K562 (cell line): ENCODE results near the gene NFYC. TPM values are rescaled to one million over a fixed set of nuclear protein-coding genes. Genes with fewer than 3 reads are reported as not detected.
A peak's percentile ranks its signal among the peaks of the same experiment; 100 is the strongest.

ENCODE experiments used
- ATAC-seq: fragments of 200-7000 bp; cut with Tn5 transposase; 3 replicates; pipeline ENCODE4 v1.9.1; 2020; ENCODE audit warnings: moderate library complexity
- Bru-seq: library from RNA; stranded (reverse); fragments of 400-500 nt; gene quantifications from one replicate; lab custom pipeline; 2021; lab: Mats Ljungman, UMichigan
- BruChase-seq, 2 experiments: library from RNA; stranded (reverse); fragments of 400-500 nt; gene quantifications; one replicate each; lab custom pipeline; 2021; lab: Mats Ljungman, UMichigan
- BruUV-seq: library from RNA; stranded (reverse); fragments of 400-500 nt; replicated peaks from 2 replicates; lab custom pipeline; 2021; lab: Mats Ljungman, UMichigan
- CTCF ChIA-PET: fragments of 300-600 bp; formaldehyde crosslinking; extraction: SDS; loops from one replicate; lab custom pipeline; 2021; ENCODE audit warnings: low intra/inter-chr PET ratio; lab: Yijun Ruan, JAX
- POLR2A ChIA-PET: fragments of 300-600, 350-650 bp; sonication (Branson Sonifier 250); formaldehyde crosslinking; extraction: SDS; loops from one replicate; lab custom pipeline; 2021; ENCODE audit warnings: antibody characterized with exemption, inconsistent platforms; lab: Yijun Ruan, JAX
- DNase-seq, 4 experiments: peaks; one replicate each; pipeline versions ENCODE4 v3.0.0 to v3.0.0-alpha.2; 2011 to 2018; ENCODE audit warnings: low spot score in 3 of 4, mixed read lengths in 3 of 4; ENCODE audit errors: extremely low read depth in 1 of 4
- FAIRE-seq: peaks from 2 replicates; lab custom pipeline; 2011; peaks lifted over from hg19 to GRCh38; lab: Jason Lieb, UNC
- H2AFZ ChIP-seq: 2 replicates; pipeline ENCODE4 v1.6.0; 2011; ENCODE audit warnings: low read depth, low read length, control low read depth, inconsistent platforms
- H3K27ac ChIP-seq: fragments of 200-600 bp; 3 replicates; pipeline ENCODE4 v1.8.0; 2011; ENCODE audit warnings: low read depth, mild to moderate bottlenecking, control low read depth, inconsistent platforms, low read length, moderate library complexity, mixed read lengths; ENCODE audit errors: extremely low read depth
- H3K27me3 ChIP-seq, 2 experiments: fragments of 300-600 bp in 1 of 2; 2 replicates in 1 of 2; 3 replicates in 1 of 2; pipeline versions ENCODE4 v1.6.0 to v1.8.0; 2011; ENCODE audit warnings: inconsistent platforms in 2 of 2, low read length in 2 of 2, mild to moderate bottlenecking in 1 of 2, mixed read lengths in 1 of 2, moderate library complexity in 1 of 2; ENCODE audit not compliant: control insufficient read depth in 2 of 2, insufficient read depth in 2 of 2
- H3K36me3 ChIP-seq: fragments of 300-600 bp; 3 replicates; pipeline ENCODE4 v1.8.0; 2011; ENCODE audit warnings: mild to moderate bottlenecking, low read length, inconsistent platforms; ENCODE audit not compliant: control insufficient read depth, insufficient read depth
- H3K4me1 ChIP-seq, 2 experiments: fragments of 200-600 bp in 1 of 2; replicated peaks in 1 of 2; 2 replicates in 1 of 2; 3 replicates in 1 of 2; pipeline versions ENCODE4 v1.5.1 to v1.8.0; 2011; ENCODE audit warnings: inconsistent platforms in 2 of 2, low read length in 2 of 2, mild to moderate bottlenecking in 1 of 2, mixed read lengths in 1 of 2, moderate library complexity in 1 of 2; ENCODE audit not compliant: control insufficient read depth in 2 of 2, insufficient read depth in 2 of 2
- H3K4me2 ChIP-seq: 2 replicates; pipeline ENCODE4 v1.6.1; 2011; ENCODE audit warnings: low read length, control low read depth, inconsistent platforms, mixed read lengths; ENCODE audit not compliant: insufficient read depth
- H3K4me3 ChIP-seq: fragments of 200-600 bp; sonication (generic), shearing (Covaris generic); 2 replicates; pipeline ENCODE4 v1.5.1; 2016; ENCODE audit warnings: control low read depth, inconsistent platforms
- H3K79me2 ChIP-seq: fragments of 200-600 bp; 3 replicates; pipeline ENCODE4 v1.8.0; 2011; ENCODE audit warnings: low read length, inconsistent platforms; ENCODE audit not compliant: control insufficient read depth, insufficient read depth
- H3K9ac ChIP-seq, 2 experiments: 2 replicates each; pipeline versions ENCODE4 v1.6.0 to v1.6.1; 2011; ENCODE audit warnings: low read depth in 2 of 2, low read length in 2 of 2, control low read depth in 1 of 2, inconsistent platforms in 1 of 2, mild to moderate bottlenecking in 1 of 2, mixed read lengths in 1 of 2; ENCODE audit not compliant: insufficient read depth in 1 of 2
- H3K9me1 ChIP-seq: one replicate; pipeline ENCODE4 v1.6.0; 2011; ENCODE audit warnings: inconsistent platforms, mild to moderate bottlenecking, low read length, moderate library complexity; ENCODE audit not compliant: control insufficient read depth, insufficient read depth
- H3K9me3 ChIP-seq: replicated peaks from 2 replicates; pipeline ENCODE4 v1.5.1; 2011; ENCODE audit warnings: low read depth, low read length, inconsistent platforms; ENCODE audit not compliant: control insufficient read depth, insufficient read depth
- H4K20me1 ChIP-seq: replicated peaks from 2 replicates; pipeline ENCODE4 v1.6.1; 2011; ENCODE audit warnings: low read length, inconsistent platforms, mixed read lengths; ENCODE audit not compliant: control insufficient read depth, insufficient read depth
- CREBBP ChIP-seq: IDR thresholded peaks from one replicate; pipeline ENCODE4 v1.6.1; 2012; ENCODE audit warnings: low read depth, mild to moderate bottlenecking, control low read depth, inconsistent platforms, low read length
- CTCF ChIP-seq, 3 experiments: IDR thresholded peaks in 2 of 3; conservative IDR thresholded peaks in 1 of 3; 2 replicates each; pipeline ENCODE4 v1.5.1; 2011 to 2012; ENCODE audit warnings: low read length in 3 of 3, mild to moderate bottlenecking in 3 of 3, control low read depth in 2 of 3, improper control_type of control experiment in 1 of 3, inconsistent platforms in 1 of 3, low read depth in 1 of 3, mixed read lengths in 1 of 3, moderate library complexity in 1 of 3; ENCODE audit not compliant: insufficient read depth in 2 of 3
- KLF13 ChIP-seq: fragments of 450-650 bp; IDR thresholded peaks from 2 replicates; pipeline ENCODE4 v1.6.1; 2016; ENCODE audit warnings: missing genetic modification characterization, low read depth, mild to moderate bottlenecking, missing compliant biosample characterization, moderate library complexity, borderline replicate concordance
- MAX ChIP-seq: sonication (generic); formaldehyde crosslinking; IDR thresholded peaks from 2 replicates; pipeline ENCODE4 v1.9.0; 2022; ENCODE audit warnings: mild to moderate bottlenecking, missing genetic modification reagents
- MLX ChIP-seq, 2 experiments: fragments of 450-650 bp in 1 of 2; sonication (generic) in 1 of 2; formaldehyde crosslinking; conservative IDR thresholded peaks; 2 replicates each; pipeline versions ENCODE4 v1.4.0 to v1.8.1; 2020 to 2022; ENCODE audit warnings: mild to moderate bottlenecking in 1 of 2, missing genetic modification reagents in 1 of 2
- NBN ChIP-seq: fragments of 450-650 bp; IDR thresholded peaks from 2 replicates; pipeline ENCODE4 v1.6.1; 2016; ENCODE audit warnings: low read depth, mild to moderate bottlenecking
- NCOA1 ChIP-seq: fragments of 450-650 bp; IDR thresholded peaks from 2 replicates; pipeline ENCODE4 v1.6.1; 2016; ENCODE audit warnings: low read depth
- ZNF740 ChIP-seq, 3 experiments: fragments of 200-800 bp in 1 of 3; sonication (Bioruptor generic) in 1 of 3; sonication (generic) in 1 of 3; formaldehyde crosslinking in 1 of 3; IDR thresholded peaks; 2 replicates each; pipeline versions ENCODE4 v1.6.1 to v1.8.0; 2016 to 2022; ENCODE audit warnings: mild to moderate bottlenecking in 2 of 3, missing compliant biosample characterization in 2 of 3, missing genetic modification characterization in 2 of 3, missing genetic modification reagents in 1 of 3
- WGBS: fragments of 100-300 bp; shearing (Covaris generic); methylation state at CpG from one replicate; pipeline ENCODE4 v1.1.6; 2016; ENCODE audit warnings: low coverage, mixed read lengths; ENCODE audit not compliant: insufficient coverage; ENCODE audit errors: missing lambda C conversion rate; 5-methylcytosine and 5-hydroxymethylcytosine counted together
- in situ Hi-C: fragments of 300-500 bp; cut with MboI; formaldehyde crosslinking; loops from 4 replicates; pipeline ENCODE4 v1.15.0; 2018; ENCODE audit warnings: inconsistent platforms, mixed read lengths
- intact Hi-C: fragments of 100-400 bp; cut with micrococcal nuclease; formaldehyde crosslinking; loops from 2 replicates; pipeline ENCODE4 v1.14.2; 2022
- long read RNA-seq, 3 experiments: library from polyadenylated mRNA in 2 of 3; library from RNA in 1 of 3; unstranded in 2 of 3; stranded (forward) in 1 of 3; transcript quantifications; one replicate each; pipeline ENCODE4 v2.0.0, GENCODE V29; 2019 to 2022
- polyA minus RNA-seq, 3 experiments: library from RNA; depleted of rRNA, polyadenylated mRNA; stranded (reverse); fragments of >200 nt; gene quantifications; 2 replicates each; pipeline ENCODE4 v1.2.3, GENCODE V29; 2011
- polyA plus RNA-seq, 8 experiments: library from polyadenylated mRNA; depleted of rRNA in 4 of 8; stranded (reverse) in 5 of 8; unstranded in 3 of 8; fragments of >200 nt; fragmentation: Nextera tagmentation in 2 of 8; fragmentation: Illumina TruSeq in 1 of 8; extraction: Ambion mirVana in 2 of 8; extraction: Trizol in 1 of 8; gene quantifications; 2 replicates each; pipeline versions ENCODE4 v1.2.1 to v1.2.3, GENCODE V29; 2011 to 2014; ENCODE audit warnings: inconsistent platforms in 1 of 8, missing spikeins in 1 of 8
- total RNA-seq, 7 experiments: library from RNA; depleted of rRNA in 6 of 7; stranded (reverse); fragments of >200 nt in 6 of 7; fragmentation: Illumina TruSeq in 2 of 7; extraction: Trizol in 2 of 7; gene quantifications; 2 replicates each; pipeline versions ENCODE4 v1.2.1 to v1.2.3, GENCODE V29; 2011 to 2021; ENCODE audit warnings: low replicate concordance in 1 of 7

Gene NFYC
- total RNA-seq (2011; cell fraction: chromatin; rRNA removed; ENCODE audit: low replicate concordance), result 51.1 and 58.3 TPM in 2 replicates
- total RNA-seq (2011; cell fraction: nucleolus; rRNA removed), result 43.8 and 43.9 TPM in 2 replicates
- total RNA-seq (2011; cell fraction: nucleoplasm; rRNA removed), result 49.1 and 60.1 TPM in 2 replicates
- total RNA-seq (2014; rRNA removed) (41.1 and 44.2 TPM in 2 replicates), total RNA-seq (2014; rRNA removed; fragmentation: Illumina TruSeq; extraction: Trizol) (22.7 and 26.4 TPM in 2 replicates), total RNA-seq (2015; rRNA removed; fragmentation: Illumina TruSeq; extraction: Trizol) (31.2 and 31.4 TPM in 2 replicates), total RNA-seq (2021) (53.9 and 59.8 TPM in 2 replicates), polyA plus RNA-seq (2011; rRNA removed) (47.2 and 65.6 TPM in 2 replicates), polyA plus RNA-seq (2014; fragmentation: Illumina TruSeq; extraction: Trizol) (56.2 and 65.1 TPM in 2 replicates), polyA plus RNA-seq (2014; fragmentation: Nextera tagmentation; extraction: Ambion mirVana) (1 to 10 TPM; 4.8 to 7.2 TPM), polyA plus RNA-seq (2014; rRNA removed) (51.3 and 57.7 TPM in 2 replicates), polyA minus RNA-seq (2011; rRNA and poly(A)+ RNA removed) (45.7 and 65.0 TPM in 2 replicates), Bru-seq, nascent RNA (percentile 82 among the genes with signal in this experiment), BruChase-seq, experiment 1, labeled RNA remaining after a 2-hour chase (percentile 79 among the genes with signal in this experiment), BruChase-seq, experiment 2, labeled RNA remaining after a 6-hour chase (percentile 72 among the genes with signal in this experiment)
- polyA plus RNA-seq (2011; cell fraction: cytosol; rRNA removed), result 78.9 and 120 TPM in 2 replicates
- 72.3 and 83.1 TPM in 2 replicates for polyA plus RNA-seq (2011; cell fraction: nucleus; rRNA removed)
- polyA plus RNA-seq (2012), result 52.9 and 79.3 TPM in 2 replicates
- polyA minus RNA-seq (2011; cell fraction: cytosol; rRNA and poly(A)+ RNA removed), result 38.9 and 49.7 TPM in 2 replicates
- 34.9 and 50.8 TPM in 2 replicates for polyA minus RNA-seq (2011; cell fraction: nucleus; rRNA and poly(A)+ RNA removed)
- long read RNA-seq, experiment 1, transcript NFYC-213 (10 exons, 1,950 nt), result major isoform, 122 of 250 reads
- long read RNA-seq, experiment 1, transcript NFYC-210 (11 exons, 1,536 nt), result minor isoform, 13 of 250 reads
- long read RNA-seq, experiment 1, transcript NFYC-215 (10 exons, 1,911 nt), result minor isoform, 9 of 250 reads
- long read RNA-seq, experiment 1, partial matches to known transcripts, result 27 of 250 reads
- long read RNA-seq, experiment 1, other reads (novel, unspliced or antisense), result 76 of 250 reads
- long read RNA-seq, experiment 2, transcript NFYC-213 (10 exons, 1,950 nt), result major isoform, 17 of 55 reads
- long read RNA-seq, experiment 2, partial matches to known transcripts, result 4 of 55 reads
- long read RNA-seq, experiment 2, other reads (novel, unspliced or antisense), result 29 of 55 reads
- long read RNA-seq, experiment 3, transcript NFYC-213 (10 exons, 1,950 nt), result major isoform, 37 of 73 reads
- long read RNA-seq, experiment 3, partial matches to known transcripts, result 4 of 73 reads
- long read RNA-seq, experiment 3, other reads (novel, unspliced or antisense), result 25 of 73 reads

- intact Hi-C loops (no loop called here), in situ Hi-C loops (no loop called here)
- H3K9me3 ChIP-seq, result no peaks in the 10 kb centered on the region
- no peaks in the 10 kb centered on the region for H3K27me3 ChIP-seq
- peaks cover 16% of the 10 kb centered on the region for H3K36me3 ChIP-seq
- H3K79me2 ChIP-seq, result peaks cover 80% of the 10 kb centered on the region
- BruUV-seq, result no TSS peak
- ATAC-seq, result peak; percentile 94
- H2AFZ ChIP-seq, result peak within 1 kb of the TSS; percentile 88
- peak within 1 kb of the TSS; percentile 100 for H3K27ac ChIP-seq
- WGBS, result under 1% methylated on average over 83 of the region's 84 CpGs
- H3K4me1 ChIP-seq, result peaks cover 8 to 27% of the 10 kb centered on the region in 2 experiments
- DNase-seq, result peak; percentile 99 to 100 (median 99)
- ChIA-PET CTCF (no interaction called here), POLR2A (interaction anchor here (0.6 to 11.9 kb wide), 41 partner anchors 9 to 650 kb away, joined by 3 to 212 read pairs (median 3); partner anchors contain the start of gene ZNF684)
- peak within 1 kb of the TSS; percentile 100 for H3K4me2 ChIP-seq
- peaks cover 6% of the 10 kb centered on the region for H3K9me1 ChIP-seq
- FAIRE-seq, result peak; percentile 96
- peak within 1 kb of the TSS; percentile 76 for H3K4me3 ChIP-seq
- no peaks in the 10 kb centered on the region for H4K20me1 ChIP-seq
- H3K9ac ChIP-seq, result peak within 1 kb of the TSS; percentile 98 to 99
- TF ChIP-seq ZNF740 (CRISPR knock-in tag; IDR thresholded peaks at IDR 0.05), result peak; percentile 78
- peak in 1 of 2 experiments; percentile 76; a peak in 1 of 4 replicates for TF ChIP-seq ZNF740 (tag; IDR thresholded peaks at IDR 0.05)
- TF ChIP-seq KLF13 (tag), result peak; percentile 85; the same call in 1 of the 2 replicates
- TF ChIP-seq MLX (CRISPR knock-in tag; conservative IDR thresholded peaks at IDR 0.05), result peak; percentile 80 to 82; a peak in 2 of 4 replicates
- TF ChIP-seq CREBBP, result no peak
- TF ChIP-seq MAX, result peak; percentile 92
- TF ChIP-seq NCOA1, result peak; percentile 65; the same call in 1 of the 2 replicates
- peak in 2 of 3 experiments; percentile 8 to 11; a peak in 2 of 6 replicates for TF ChIP-seq CTCF (IDR thresholded peaks at IDR 0.05 in 2 of 3, conservative IDR thresholded peaks at IDR 0.05 in 1 of 3; ENCODE audit: insufficient read depth in 2 of 3, low read depth in 1 of 3, low read length in 3 of 3)
- TF ChIP-seq NBN, result peak; percentile 62
Measured at GRCh38 chr1:40691538-40692428, at the start of gene NFYC. NFYC (plus strand) TSS chr1:40691704; CDS start chr1:40738844, 47,140 bp downstream.
